Kidney (tissue), 14 donors: ENCODE data around the gene GART. TPM values are rescaled to one million over a fixed set of nuclear protein-coding genes. Genes with fewer than 3 reads are reported as not detected.

ENCODE experiments used
- DNase-seq, 5 donors: peaks; one replicate each; pipeline ENCODE4 v3.0.0-alpha.2; 2013 to 2020
- FAIRE-seq: peaks from 2 replicates; lab custom pipeline; 2012; peaks lifted over from hg19 to GRCh38; lab: Jason Lieb, UNC
- H3K27ac ChIP-seq, 2 donors: one replicate each; pipeline ENCODE4 v1.7.0; 2013; ENCODE audit warnings: low read depth in 2 of 2, low read length in 2 of 2, inconsistent platforms in 1 of 2
- H3K27me3 ChIP-seq: one replicate; pipeline ENCODE4 v1.7.1; 2013; ENCODE audit warnings: low read length, inconsistent platforms; ENCODE audit not compliant: control insufficient read depth, insufficient read depth
- H3K36me3 ChIP-seq, 3 donors: one replicate each; pipeline versions ENCODE4 v1.7.0 to v1.7.1; 2013; ENCODE audit warnings: low read length in 3 of 3, control low read depth in 1 of 3, inconsistent platforms in 1 of 3; ENCODE audit not compliant: insufficient read depth in 3 of 3, control insufficient read depth in 2 of 3
- H3K4me1 ChIP-seq, 3 donors: one replicate each; pipeline versions ENCODE4 v1.7.0 to v1.7.1; 2013; ENCODE audit warnings: low read length in 3 of 3, inconsistent platforms in 1 of 3, low read depth in 1 of 3; ENCODE audit not compliant: control insufficient read depth in 2 of 3, insufficient read depth in 2 of 3
- H3K4me3 ChIP-seq, 3 donors: one replicate each; pipeline versions ENCODE4 v1.7.0 to v1.8.1; 2013; ENCODE audit warnings: low read length in 3 of 3, control low read depth in 1 of 3, inconsistent platforms in 1 of 3
- H3K9ac ChIP-seq, 3 donors: one replicate each; pipeline versions ENCODE4 v1.7.0 to v1.7.1; 2013; ENCODE audit warnings: low read length in 3 of 3, control low read depth in 1 of 3, inconsistent platforms in 1 of 3
- H3K9me3 ChIP-seq, 3 donors: one replicate each; pipeline versions ENCODE4 v1.7.0 to v1.7.1; 2013; ENCODE audit warnings: low read length in 3 of 3, control low read depth in 1 of 3, inconsistent platforms in 1 of 3; ENCODE audit not compliant: control insufficient read depth in 2 of 3, insufficient read depth in 1 of 3
- CTCF ChIP-seq: IDR thresholded peaks from 3 replicates; pipeline ENCODE4 v1.5.1; 2012; ENCODE audit warnings: mild to moderate bottlenecking, moderate library complexity, borderline replicate concordance; ENCODE audit not compliant: insufficient read depth; ENCODE audit errors: extremely low read depth
- intact Hi-C: fragments of 100-400 bp; cut with DNase I; formaldehyde crosslinking; loops from one replicate; pipeline ENCODE4 v1.11.1; 2022
- polyA plus RNA-seq: library from polyadenylated mRNA; stranded (reverse); fragments of 350-450 nt; fragmentation: Illumina TruSeq; extraction: RNeasy Lipid Tissue Mini Kit (QIAGEN cat#74804); gene quantifications from one replicate; pipeline ENCODE4 v1.2.3, GENCODE V29; 2014; ENCODE audit warnings: low read depth, low replicate concordance; ENCODE audit not compliant: insufficient read depth
- total RNA-seq: library from RNA; stranded (reverse); fragmentation: NEBNext Ultra II Directional; extraction: Animal tissue kit (Norgen Biotek cat#: 25700); gene quantifications from one replicate; pipeline ENCODE4 v1.2.1, GENCODE V29; 2021
- donor health status: control.
- donor health status: control.
- donor health status: control.
- donor health status: control.
- donor health status: control.
- donor health status: DM: yes; HTN: yes; CAD: no.
- donor health status: Normal renal cell carcinoma (clear cell type).

Gene GART
- total and polyA plus RNA-seq, 2 donors from 2014 or later, result 17.5 to 60.9 TPM

DNA sequence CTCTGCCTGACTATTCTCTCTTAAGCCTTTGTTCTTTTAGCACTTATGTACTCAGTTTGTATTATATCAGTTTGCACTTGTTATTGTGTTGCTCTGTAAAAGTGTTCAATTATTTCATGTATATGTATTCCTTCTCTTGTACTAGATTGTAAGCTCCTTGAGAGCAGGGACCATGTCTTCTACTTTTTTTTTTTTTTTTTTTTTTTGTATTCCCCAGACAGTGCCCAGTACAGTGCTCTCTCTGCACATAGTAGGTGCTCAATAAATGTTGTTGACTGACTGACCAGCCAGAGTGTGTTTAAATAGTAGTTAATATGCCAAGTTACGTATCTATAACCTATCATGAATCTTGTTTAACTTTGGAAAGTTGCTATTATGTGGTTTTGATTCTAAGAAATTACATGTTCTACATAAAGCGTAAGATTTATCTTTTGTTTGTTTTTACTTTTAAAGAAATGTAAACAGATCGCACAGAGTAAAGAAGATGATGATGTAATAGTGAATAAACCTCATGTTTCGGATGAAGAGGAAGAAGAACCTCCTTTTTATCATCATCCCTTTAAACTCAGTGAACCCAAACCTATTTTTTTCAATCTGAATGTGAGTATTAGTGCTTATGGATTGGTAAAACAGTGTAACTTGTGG lies 17.0 kb upstream of the GART start:
- H3K4me1 ChIP-seq, result no peaks in the 10 kb centered on the region
- no peak for FAIRE-seq

GRCh38 chr21:33557447-33557846 lies 15.5 kb upstream of the GART start:
- Histone ChIP-seq H3K9ac (no peak overlapping the region), H3K4me1 (no peaks in the 10 kb centered on the region), H3K9me3 (no peaks in the 10 kb centered on the region), H3K4me3 (no peak overlapping the region), H3K36me3 (peaks cover 47 to 78% (median 64%) of the 10 kb centered on the region in 3 donors), H3K27me3 (no peaks in the 10 kb centered on the region), H3K27ac (no peak overlapping the region)
- no peak for TF ChIP-seq CTCF
- DNase-seq (no peak), FAIRE-seq (no peak)
- intact Hi-C loops, result no loop called here

More for the DNA sequence above, 17.0 kb upstream of the GART start:
- no peaks in the 10 kb centered on the region for H3K9me3 ChIP-seq
- H3K9ac ChIP-seq, result no peak overlapping the region
- H3K4me3 ChIP-seq, result no peak overlapping the region
- intact Hi-C loops, result no loop called here
- TF ChIP-seq CTCF, result no peak
- no peak for DNase-seq
- no peak overlapping the region for H3K27ac ChIP-seq
- peaks cover 37 to 71% (median 50%) of the 10 kb centered on the region in 3 donors for H3K36me3 ChIP-seq
- no peaks in the 10 kb centered on the region for H3K27me3 ChIP-seq

GRCh38 chr21:33554982-33555344 lies 13.0 kb upstream of the GART start:
- no peak for DNase-seq

More at GRCh38 chr21:33554982-33555344, 13.0 kb upstream of the GART start:
- Histone ChIP-seq H3K27me3 (no peaks in the 10 kb centered on the region), H3K36me3 (peaks cover 57 to 85% (median 70%) of the 10 kb centered on the region in 3 donors), H3K4me1 (no peaks in the 10 kb centered on the region), H3K9ac (no peak overlapping the region), H3K9me3 (no peaks in the 10 kb centered on the region), H3K27ac (no peak overlapping the region), H3K4me3 (no peak overlapping the region)
- intact Hi-C loops, result no loop called here
- TF ChIP-seq CTCF, result no peak
- FAIRE-seq, result no peak
